Fibroblast of villous mesenchyme (primary cell): ENCODE measurements around the gene MED17. TPM values are rescaled to one million over a fixed set of nuclear protein-coding genes. Genes with fewer than 3 reads are reported as not detected.

Experiments used
- DNase-seq: peaks from one replicate; pipeline ENCODE4 v3.0.0-alpha.2; 2010; ENCODE audit warnings: low read depth
- H3K4me3 ChIP-seq: 2 replicates; pipeline ENCODE4 v1.5.1; 2011; ENCODE audit warnings: low read depth, mild to moderate bottlenecking, low read length
- CTCF ChIP-seq: IDR thresholded peaks from 2 replicates; pipeline ENCODE4 v1.5.1; 2012; ENCODE audit warnings: low read depth, mild to moderate bottlenecking, low read length; ENCODE audit not compliant: insufficient read depth
- small RNA-seq: library from RNA; depleted of rRNA; stranded (forward); fragments of <200 nt; gene quantifications from one replicate; pipeline ENCODE3, GENCODE V24; 2012
- total RNA-seq: library from RNA; depleted of rRNA; stranded (reverse); fragments of >200 nt; gene quantifications from 2 replicates; pipeline ENCODE4 v1.2.3, GENCODE V29; 2012

The MED17 gene
- total RNA-seq, 1 donor: 39.3 TPM

- TF ChIP-seq CTCF: no peak
- no peak overlapping the region for H3K4me3 ChIP-seq
- DNase-seq: no peak
Measured at GRCh38 chr11:93857413-93858120, 73.5 kb downstream of the MED17 start.

GRCh38 chr11:93858121-93858775, 74.2 kb downstream of the MED17 start:
- DNase-seq: no peak
- no peak for TF ChIP-seq CTCF
- H3K4me3 ChIP-seq: no peak overlapping the region

GRCh38 chr11:93861808-93862207, 77.7 kb downstream of the MED17 start:
- DNase-seq: no peak
- no peak overlapping the region for H3K4me3 ChIP-seq
- no peak for TF ChIP-seq CTCF

Small RNA genes lying within 50 kb of the gene (small RNA-seq; reads per million reads assigned to genes)
- gene RF00019 (not detected), gene SNORA40 (not detected)

Other genes with a start within 250 kb of the MED17 start
- gene SMCO4, start 240.9 kb upstream of the MED17 start, total RNA-seq: 8.4 and 9.1 TPM in 2 replicates
- gene CEP295, start 122.6 kb upstream of the MED17 start, total RNA-seq: 18.4 and 32.8 TPM in 2 replicates
- 111 and 181 TPM in 2 replicates for gene TAF1D, start 42.8 kb upstream of the MED17 start, total RNA-seq
- gene C11orf54, start 42.6 kb upstream of the MED17 start, total RNA-seq: 10.0 and 13.8 TPM in 2 replicates
- 0.86 and 0.97 TPM in 2 replicates for gene VSTM5, start 66.3 kb downstream of the MED17 start, total RNA-seq
- 1.3 and 4.3 TPM in 2 replicates for gene HEPHL1, start 237.1 kb downstream of the MED17 start, total RNA-seq